GM10847 (cell line): ENCODE measurements around the gene ALDH1L1.

Experiments used
- POLR2A ChIP-seq: IDR thresholded peaks from 2 replicates; pipeline ENCODE4 v1.6.1; 2011; ENCODE audit not compliant: insufficient read length; ENCODE audit errors: extremely low read depth

ALDH1L1 gene

DNA sequence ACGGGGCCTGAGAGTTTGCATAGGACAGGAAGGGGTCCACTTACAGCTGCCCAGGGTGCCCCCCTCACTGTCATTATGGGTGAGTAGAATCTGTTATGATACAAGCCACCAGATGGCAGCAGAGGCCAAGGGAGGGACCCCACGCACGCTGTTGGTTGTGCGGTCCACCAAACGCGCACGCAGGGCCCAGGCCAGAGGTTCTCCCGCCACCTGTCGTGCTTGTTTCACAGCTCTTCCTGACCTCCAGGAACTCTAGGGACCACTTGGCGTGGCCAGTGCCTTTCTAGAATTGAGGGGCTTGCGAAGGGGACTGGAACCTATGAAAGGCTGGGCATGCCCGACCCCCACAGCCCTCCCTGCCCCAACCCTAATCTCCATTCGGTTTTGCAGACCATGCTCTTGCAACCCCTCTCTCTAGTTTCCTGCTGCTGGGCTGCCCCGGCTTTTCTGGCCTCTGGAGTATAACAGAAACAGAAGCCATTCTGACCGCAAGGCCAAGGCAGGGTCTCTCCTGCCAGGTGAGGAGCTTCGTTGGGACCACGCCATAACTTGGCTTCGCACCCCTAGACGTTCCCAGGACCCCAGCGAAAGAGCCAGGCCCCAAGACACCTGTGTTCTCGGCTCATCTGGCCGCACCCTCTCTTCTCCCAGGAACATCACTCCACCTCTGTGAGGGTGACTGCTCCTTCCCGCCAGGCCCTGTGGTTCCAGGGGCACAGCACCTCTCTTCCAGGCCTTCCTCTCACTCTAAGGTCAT is 46.0 kb downstream of the ALDH1L1 start:
- no peak for TF ChIP-seq POLR2A

- TF ChIP-seq POLR2A, result no peak
Observed at GRCh38 chr3:126133606-126134005, 46.8 kb downstream of the ALDH1L1 start.

DNA sequence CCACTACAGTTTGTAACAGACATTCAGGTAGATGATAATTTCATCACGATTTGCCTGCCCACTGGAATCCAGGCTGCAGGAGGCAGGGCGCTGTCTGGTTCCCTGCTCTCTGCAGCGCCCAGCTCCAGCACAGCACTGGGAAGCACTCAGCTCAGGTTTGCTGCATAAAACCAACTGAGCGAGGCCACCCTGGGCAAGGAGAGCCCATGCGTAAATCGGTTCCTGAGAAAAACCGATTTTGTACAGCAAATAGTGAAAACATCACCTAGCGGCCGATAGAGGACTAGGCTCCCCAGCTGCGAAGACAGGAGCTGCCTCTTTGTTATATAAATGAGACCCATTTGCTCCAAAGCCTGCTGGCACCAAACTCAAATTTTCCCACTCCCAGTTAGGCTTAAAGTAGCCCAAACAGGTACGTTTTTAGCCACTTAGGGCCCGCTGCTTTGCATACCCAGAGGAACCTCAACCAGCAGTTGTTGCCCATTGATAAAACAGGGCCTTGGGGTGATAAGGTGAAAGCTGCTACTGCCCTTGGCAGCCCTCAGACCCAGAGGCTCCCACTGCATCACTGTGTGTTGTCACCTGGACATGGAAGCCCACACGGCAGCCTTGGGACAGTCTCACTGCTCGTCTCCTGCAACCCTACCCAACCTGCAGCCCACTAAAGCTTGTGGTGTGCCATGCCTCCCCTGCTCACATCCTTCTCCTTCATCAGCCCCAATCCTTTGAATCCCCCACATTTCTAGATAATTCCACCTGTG is 47.5 kb downstream of the ALDH1L1 start:
- TF ChIP-seq POLR2A, result no peak

GRCh38 chr3:126131881-126132750 is 48.3 kb downstream of the ALDH1L1 start:
- no peak for TF ChIP-seq POLR2A

DNA sequence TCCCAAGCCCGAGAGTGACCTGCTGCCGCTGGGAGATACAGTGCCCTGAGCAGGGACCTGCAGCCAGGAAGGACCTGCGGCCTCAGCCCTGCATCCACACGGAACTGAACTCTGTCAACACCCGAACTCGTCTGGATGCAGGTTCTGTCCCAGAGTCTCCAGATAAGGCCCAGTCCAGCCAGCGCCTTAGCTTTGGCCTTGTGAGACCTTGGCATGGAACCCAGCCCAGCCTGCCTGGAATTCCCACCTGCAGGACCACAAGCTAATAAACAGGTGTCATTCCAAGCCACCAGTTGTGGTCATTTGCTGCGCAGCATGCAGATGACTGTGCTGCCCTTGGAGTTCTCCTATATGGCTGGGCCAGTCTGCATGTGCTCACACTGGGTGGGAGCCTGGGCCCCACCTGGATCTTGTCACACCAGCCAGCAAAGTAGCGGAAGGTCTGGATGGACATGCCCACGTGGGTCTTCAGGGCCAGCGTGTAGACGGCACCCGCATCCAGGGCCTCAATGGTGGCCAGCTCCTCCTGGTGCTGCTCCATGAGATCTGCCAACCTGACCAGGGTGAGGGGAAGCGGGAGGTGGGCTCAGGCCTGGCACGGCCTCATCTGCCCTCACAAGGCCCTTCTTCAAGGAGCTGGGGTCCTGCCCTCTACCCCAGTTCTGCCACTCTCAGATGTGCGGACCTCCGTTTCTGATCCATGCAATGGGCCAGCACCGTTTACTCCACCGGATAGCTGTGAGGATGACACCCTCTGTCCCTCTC is 49.2 kb downstream of the ALDH1L1 start:
- no peak for TF ChIP-seq POLR2A

GRCh38 chr3:126130081-126130855 is 50.1 kb downstream of the ALDH1L1 start:
- no peak for TF ChIP-seq POLR2A

GRCh38 chr3:126129398-126129891 is 50.9 kb downstream of the ALDH1L1 start:
- TF ChIP-seq POLR2A, result no peak

- no peak for TF ChIP-seq POLR2A
Observed at GRCh38 chr3:126128504-126129397, 51.6 kb downstream of the ALDH1L1 start.

DNA sequence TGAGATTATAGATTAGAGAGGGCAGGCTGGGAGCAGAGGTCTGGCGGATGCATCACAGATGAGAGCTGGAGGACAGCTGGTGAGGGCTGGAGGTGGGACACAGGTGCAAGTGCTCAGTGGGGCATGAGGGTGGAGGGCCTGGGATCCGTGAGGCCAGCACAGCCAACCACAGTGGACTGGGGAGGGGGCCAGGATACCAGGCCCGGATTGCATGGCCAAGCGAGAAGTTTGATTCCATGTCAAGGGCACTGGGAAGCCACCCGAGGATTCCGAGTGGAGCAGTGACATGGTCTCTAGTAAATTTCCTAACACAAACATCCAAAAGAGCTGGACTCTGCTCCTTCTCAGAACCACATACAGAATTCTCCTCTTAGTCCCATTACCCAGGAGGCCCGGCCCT is 52.5 kb downstream of the ALDH1L1 start:
- no peak for TF ChIP-seq POLR2A

GRCh38 chr3:126127452-126127851 is 52.9 kb downstream of the ALDH1L1 start:
- no peak for TF ChIP-seq POLR2A

DNA sequence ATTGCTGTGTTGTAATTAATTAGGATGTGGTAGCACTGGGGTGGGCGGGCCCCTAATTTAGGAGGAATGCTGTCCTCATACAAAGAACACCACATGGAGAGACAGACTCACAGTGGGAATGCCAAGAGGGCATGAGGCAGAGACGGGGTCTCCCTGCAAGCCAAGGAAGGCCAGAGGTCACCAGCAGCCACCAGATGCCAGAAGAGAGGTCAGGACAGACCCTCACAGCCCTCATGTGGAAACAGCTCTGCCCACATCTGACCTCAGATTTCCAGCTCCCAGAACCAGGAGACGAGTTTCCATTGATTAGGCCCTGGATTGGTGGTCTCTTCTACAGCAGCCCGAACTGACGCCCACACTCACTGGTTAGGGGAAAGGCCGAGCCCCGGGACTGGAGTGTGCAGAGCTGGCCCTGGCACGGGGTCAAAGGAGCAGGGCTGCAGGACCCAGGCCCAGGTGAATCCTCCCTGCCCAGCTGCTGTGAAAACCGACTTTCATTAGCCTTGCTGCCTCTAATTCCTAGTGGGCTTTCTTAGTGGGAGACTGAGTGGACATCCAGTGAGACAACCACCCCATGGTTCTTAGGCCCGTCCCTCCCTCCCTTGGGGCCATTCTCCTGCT is 53.5 kb downstream of the ALDH1L1 start:
- TF ChIP-seq POLR2A, result no peak

- TF ChIP-seq POLR2A, result no peak
Observed at GRCh38 chr3:126126286-126126685, 54.1 kb downstream of the ALDH1L1 start.
